GOT3 (cell line): Measurements from ENCODE around the gene SMIM36.
"Not testable (repeated sequence)": the region's sequence is repeated elsewhere in the genome, so short reads cannot be mapped to it uniquely, and the experiment has no call there.

ENCODE experiments used
- DNase-seq: peaks from one replicate; lab custom pipeline; 2025; ENCODE audit warnings: mixed read lengths; lab: John Stamatoyannopoulos, UW

Gene SMIM36

GRCh38 chr17:55413825-55414489, 97.3 kb downstream of the SMIM36 start:
- DNase-seq: no peak

- DNase-seq: no peak
Measured at GRCh38 chr17:55411463-55411855, 99.8 kb downstream of the SMIM36 start.

GRCh38 chr17:55410722-55411462, 100.4 kb downstream of the SMIM36 start:
- no peak for DNase-seq

- no peak for DNase-seq
Measured at GRCh38 chr17:55409030-55409800, 102.0 kb downstream of the SMIM36 start.

- DNase-seq: no peak
Measured at GRCh38 chr17:55407641-55408566, 103.3 kb downstream of the SMIM36 start.

- no peak for DNase-seq
Measured at GRCh38 chr17:55405600-55405999, 105.7 kb downstream of the SMIM36 start.

- DNase-seq: not testable (repeated sequence)
Measured at GRCh38 chr17:55404197-55404596, 107.1 kb downstream of the SMIM36 start.

GRCh38 chr17:55402374-55402773, 108.9 kb downstream of the SMIM36 start:
- DNase-seq: no peak
